GM23338 (cell line): ENCODE data around the gene ANTKMT.
"Not testable (repeated sequence)": the region's sequence is repeated elsewhere in the genome, so short reads cannot be mapped to it uniquely, and the experiment has no call there.

Experiments used
- CREB1 ChIP-seq: fragments of 250-450 bp; sonication (Bioruptor Pico); IDR thresholded peaks from 2 replicates; pipeline ENCODE4 v1.5.0; 2020; ENCODE audit warnings: low read depth, mild to moderate bottlenecking, moderate library complexity
- ETS1 ChIP-seq: IDR thresholded peaks from 2 replicates; pipeline ENCODE4 v1.6.1; 2016; ENCODE audit warnings: antibody characterized with exemption
- EZH2 ChIP-seq: fragments of 200-600 bp; sonication (generic); IDR thresholded peaks from one replicate; pipeline ENCODE4 v1.8.0; 2017; ENCODE audit warnings: antibody characterized with exemption, mild to moderate bottlenecking, low read depth; ENCODE audit not compliant: unreplicated experiment
- EZH2phosphoT487 ChIP-seq: fragments of 200-600 bp; sonication (generic); IDR thresholded peaks from one replicate; pipeline ENCODE4 v1.8.1; 2018; ENCODE audit warnings: antibody characterized with exemption; ENCODE audit not compliant: unreplicated experiment
- JUNB ChIP-seq: IDR thresholded peaks from one replicate; pipeline ENCODE4 v1.6.1; 2016; ENCODE audit warnings: antibody characterized with exemption; ENCODE audit not compliant: unreplicated experiment
- POLR2AphosphoS5 ChIP-seq: IDR thresholded peaks from 2 replicates; pipeline ENCODE4 v1.6.1; 2016; ENCODE audit warnings: antibody characterized with exemption, low read depth
- REST ChIP-seq: IDR thresholded peaks from one replicate; pipeline ENCODE4 v1.6.1; 2018; ENCODE audit warnings: antibody characterized with exemption; ENCODE audit not compliant: unreplicated experiment
- ZNF331 ChIP-seq: fragments of 250-450 bp; sonication (Bioruptor Pico); IDR thresholded peaks from 2 replicates; pipeline ENCODE4 v1.5.0; 2020; ENCODE audit warnings: low read depth, mild to moderate bottlenecking, moderate library complexity
- TF ChIP-seq, protein P1 (sequence below), 2 experiments: fragments of 200-600 bp in 1 of 2; sonication (generic) in 1 of 2; conservative IDR thresholded peaks; 2 replicates each; pipeline versions ENCODE4 v1.5.1 to v1.6.1; 2016 to 2017; ENCODE audit warnings: antibody characterized with exemption in 2 of 2, low read depth in 2 of 2, mild to moderate bottlenecking in 2 of 2, moderate library complexity in 1 of 2
- TF ChIP-seq, protein P2 (sequence below): fragments of 250-450 bp; sonication (Bioruptor Pico); IDR thresholded peaks from 2 replicates; pipeline ENCODE4 v1.5.0; 2020; ENCODE audit warnings: mild to moderate bottlenecking, moderate library complexity

- TF ChIP-seq POLR2AphosphoS5; EZH2; EZH2phosphoT487; ZNF331 (CRISPR knock-in tag); REST; JUNB; CREB1 (CRISPR knock-in tag); ETS1: not testable (repeated sequence)
- TF ChIP-seq, protein P1, sequence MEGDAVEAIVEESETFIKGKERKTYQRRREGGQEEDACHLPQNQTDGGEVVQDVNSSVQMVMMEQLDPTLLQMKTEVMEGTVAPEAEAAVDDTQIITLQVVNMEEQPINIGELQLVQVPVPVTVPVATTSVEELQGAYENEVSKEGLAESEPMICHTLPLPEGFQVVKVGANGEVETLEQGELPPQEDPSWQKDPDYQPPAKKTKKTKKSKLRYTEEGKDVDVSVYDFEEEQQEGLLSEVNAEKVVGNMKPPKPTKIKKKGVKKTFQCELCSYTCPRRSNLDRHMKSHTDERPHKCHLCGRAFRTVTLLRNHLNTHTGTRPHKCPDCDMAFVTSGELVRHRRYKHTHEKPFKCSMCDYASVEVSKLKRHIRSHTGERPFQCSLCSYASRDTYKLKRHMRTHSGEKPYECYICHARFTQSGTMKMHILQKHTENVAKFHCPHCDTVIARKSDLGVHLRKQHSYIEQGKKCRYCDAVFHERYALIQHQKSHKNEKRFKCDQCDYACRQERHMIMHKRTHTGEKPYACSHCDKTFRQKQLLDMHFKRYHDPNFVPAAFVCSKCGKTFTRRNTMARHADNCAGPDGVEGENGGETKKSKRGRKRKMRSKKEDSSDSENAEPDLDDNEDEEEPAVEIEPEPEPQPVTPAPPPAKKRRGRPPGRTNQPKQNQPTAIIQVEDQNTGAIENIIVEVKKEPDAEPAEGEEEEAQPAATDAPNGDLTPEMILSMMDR (conservative IDR thresholded peaks at IDR 0.05; ENCODE audit: low read depth in 2 of 2), result not testable (repeated sequence)
- TF ChIP-seq, protein P2, sequence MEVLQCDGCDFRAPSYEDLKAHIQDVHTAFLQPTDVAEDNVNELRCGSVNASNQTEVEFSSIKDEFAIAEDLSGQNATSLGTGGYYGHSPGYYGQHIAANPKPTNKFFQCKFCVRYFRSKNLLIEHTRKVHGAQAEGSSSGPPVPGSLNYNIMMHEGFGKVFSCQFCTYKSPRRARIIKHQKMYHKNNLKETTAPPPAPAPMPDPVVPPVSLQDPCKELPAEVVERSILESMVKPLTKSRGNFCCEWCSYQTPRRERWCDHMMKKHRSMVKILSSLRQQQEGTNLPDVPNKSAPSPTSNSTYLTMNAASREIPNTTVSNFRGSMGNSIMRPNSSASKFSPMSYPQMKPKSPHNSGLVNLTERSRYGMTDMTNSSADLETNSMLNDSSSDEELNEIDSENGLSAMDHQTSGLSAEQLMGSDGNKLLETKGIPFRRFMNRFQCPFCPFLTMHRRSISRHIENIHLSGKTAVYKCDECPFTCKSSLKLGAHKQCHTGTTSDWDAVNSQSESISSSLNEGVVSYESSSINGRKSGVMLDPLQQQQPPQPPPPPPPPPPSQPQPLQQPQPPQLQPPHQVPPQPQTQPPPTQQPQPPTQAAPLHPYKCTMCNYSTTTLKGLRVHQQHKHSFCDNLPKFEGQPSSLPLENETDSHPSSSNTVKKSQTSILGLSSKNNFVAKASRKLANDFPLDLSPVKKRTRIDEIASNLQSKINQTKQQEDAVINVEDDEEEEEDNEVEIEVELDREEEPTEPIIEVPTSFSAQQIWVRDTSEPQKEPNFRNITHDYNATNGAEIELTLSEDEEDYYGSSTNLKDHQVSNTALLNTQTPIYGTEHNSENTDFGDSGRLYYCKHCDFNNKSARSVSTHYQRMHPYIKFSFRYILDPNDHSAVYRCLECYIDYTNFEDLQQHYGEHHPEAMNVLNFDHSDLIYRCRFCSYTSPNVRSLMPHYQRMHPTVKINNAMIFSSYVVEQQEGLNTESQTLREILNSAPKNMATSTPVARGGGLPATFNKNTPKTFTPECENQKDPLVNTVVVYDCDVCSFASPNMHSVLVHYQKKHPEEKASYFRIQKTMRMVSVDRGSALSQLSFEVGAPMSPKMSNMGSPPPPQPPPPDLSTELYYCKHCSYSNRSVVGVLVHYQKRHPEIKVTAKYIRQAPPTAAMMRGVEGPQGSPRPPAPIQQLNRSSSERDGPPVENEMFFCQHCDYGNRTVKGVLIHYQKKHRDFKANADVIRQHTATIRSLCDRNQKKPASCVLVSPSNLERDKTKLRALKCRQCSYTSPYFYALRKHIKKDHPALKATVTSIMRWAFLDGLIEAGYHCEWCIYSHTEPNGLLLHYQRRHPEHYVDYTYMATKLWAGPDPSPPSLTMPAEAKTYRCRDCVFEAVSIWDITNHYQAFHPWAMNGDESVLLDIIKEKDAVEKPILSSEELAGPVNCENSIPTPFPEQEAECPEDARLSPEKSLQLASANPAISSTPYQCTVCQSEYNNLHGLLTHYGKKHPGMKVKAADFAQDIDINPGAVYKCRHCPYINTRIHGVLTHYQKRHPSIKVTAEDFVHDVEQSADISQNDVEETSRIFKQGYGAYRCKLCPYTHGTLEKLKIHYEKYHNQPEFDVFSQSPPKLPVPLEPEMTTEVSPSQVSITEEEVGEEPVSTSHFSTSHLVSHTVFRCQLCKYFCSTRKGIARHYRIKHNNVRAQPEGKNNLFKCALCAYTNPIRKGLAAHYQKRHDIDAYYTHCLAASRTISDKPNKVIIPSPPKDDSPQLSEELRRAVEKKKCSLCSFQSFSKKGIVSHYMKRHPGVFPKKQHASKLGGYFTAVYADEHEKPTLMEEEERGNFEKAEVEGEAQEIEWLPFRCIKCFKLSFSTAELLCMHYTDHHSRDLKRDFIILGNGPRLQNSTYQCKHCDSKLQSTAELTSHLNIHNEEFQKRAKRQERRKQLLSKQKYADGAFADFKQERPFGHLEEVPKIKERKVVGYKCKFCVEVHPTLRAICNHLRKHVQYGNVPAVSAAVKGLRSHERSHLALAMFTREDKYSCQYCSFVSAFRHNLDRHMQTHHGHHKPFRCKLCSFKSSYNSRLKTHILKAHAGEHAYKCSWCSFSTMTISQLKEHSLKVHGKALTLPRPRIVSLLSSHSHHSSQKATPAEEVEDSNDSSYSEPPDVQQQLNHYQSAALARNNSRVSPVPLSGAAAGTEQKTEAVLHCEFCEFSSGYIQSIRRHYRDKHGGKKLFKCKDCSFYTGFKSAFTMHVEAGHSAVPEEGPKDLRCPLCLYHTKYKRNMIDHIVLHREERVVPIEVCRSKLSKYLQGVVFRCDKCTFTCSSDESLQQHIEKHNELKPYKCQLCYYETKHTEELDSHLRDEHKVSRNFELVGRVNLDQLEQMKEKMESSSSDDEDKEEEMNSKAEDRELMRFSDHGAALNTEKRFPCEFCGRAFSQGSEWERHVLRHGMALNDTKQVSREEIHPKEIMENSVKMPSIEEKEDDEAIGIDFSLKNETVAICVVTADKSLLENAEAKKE, result not testable (repeated sequence)
Measured at GRCh38 chr16:754121-754607, 33.2 kb downstream of the ANTKMT start.
